GM19372 (cell line): Measurements from ENCODE around the gene NPW.
"Not testable (repeated sequence)": the region's sequence is repeated elsewhere in the genome, so short reads cannot be mapped to it uniquely, and the experiment has no call there.

Experiments
- ATAC-seq: cut with Tn5 transposase; IDR thresholded peaks from one replicate; pipeline ENCODE4 v1.9.1; 2021; ENCODE audit warnings: mild to moderate bottlenecking, low read depth, moderate library complexity; ENCODE audit not compliant: unreplicated experiment

NPW gene

DNA sequence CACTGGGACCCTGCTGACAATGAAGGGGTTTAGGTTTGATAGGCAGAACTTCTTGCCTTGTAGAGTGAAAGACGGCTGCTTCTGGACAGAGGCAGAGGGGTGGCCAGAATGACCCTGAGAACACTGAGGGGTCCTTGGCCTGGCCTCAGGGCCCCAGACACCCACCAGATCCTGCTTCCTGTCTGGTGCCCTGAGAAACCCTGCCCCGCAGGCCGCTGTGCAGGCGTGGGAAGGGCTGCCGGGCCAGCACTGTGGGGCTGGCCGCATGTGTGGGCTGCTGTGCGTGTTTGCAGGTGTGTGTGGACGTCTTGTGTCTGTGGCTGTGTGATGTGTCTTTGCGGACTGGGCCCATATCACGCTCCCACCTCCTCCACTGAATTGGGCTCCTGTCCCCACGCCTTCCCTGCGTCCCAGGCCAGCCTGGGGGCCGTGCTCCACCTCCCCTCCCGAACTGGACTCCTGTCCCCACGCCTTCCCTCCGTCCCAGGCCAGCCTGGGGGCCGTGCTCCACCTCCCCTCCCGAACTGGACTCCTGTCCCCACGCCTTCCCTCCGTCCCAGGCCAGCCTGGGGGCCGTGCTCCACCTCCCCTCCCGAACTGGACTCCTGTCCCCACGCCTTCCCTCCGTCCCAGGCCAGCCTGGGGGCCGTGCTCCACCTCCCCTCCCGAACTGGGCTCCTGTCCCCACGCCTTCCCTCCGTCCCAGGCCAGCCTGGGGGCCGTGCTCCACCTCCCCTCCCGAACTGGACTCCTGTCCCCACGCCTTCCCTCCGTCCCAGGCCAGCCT, 14.5 kb downstream of the NPW start:
- ATAC-seq, result not testable (repeated sequence)

DNA sequence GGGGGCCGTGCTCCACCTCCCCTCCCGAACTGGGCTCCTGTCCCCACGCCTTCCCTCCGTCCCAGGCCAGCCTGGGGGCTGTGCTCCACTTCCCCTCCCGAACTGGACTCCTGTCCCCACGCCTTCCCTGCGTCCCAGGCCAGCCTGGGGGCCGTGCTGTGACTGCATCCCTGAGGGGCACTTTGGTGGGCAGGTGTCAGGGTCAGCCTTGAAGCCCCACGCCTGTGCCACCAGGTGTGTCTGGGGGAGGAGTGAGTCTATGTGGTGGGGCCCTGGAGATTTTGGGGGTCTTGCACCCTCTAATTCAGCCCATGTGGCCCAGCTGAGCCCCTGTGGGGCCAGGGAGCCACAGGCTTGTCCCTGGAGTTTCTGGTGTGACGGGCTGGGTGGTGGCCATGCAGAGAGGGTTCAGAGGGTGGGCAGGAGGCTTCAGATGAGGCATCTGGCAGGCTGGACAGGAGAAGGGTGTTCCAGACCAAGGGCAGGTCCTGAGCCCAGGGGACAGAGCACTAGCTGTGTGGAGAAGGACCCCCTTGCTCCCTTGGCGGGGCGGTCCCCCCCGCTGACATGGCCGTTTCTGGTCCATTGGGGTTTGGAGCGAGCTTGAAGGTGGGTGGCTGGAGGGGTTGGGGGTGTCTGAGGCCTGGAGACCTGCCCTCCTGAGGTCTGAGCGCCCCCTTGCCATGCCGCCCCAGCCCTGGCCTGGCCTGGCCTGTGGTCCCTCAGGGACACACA, 15.3 kb downstream of the NPW start:
- ATAC-seq, result no peak

DNA sequence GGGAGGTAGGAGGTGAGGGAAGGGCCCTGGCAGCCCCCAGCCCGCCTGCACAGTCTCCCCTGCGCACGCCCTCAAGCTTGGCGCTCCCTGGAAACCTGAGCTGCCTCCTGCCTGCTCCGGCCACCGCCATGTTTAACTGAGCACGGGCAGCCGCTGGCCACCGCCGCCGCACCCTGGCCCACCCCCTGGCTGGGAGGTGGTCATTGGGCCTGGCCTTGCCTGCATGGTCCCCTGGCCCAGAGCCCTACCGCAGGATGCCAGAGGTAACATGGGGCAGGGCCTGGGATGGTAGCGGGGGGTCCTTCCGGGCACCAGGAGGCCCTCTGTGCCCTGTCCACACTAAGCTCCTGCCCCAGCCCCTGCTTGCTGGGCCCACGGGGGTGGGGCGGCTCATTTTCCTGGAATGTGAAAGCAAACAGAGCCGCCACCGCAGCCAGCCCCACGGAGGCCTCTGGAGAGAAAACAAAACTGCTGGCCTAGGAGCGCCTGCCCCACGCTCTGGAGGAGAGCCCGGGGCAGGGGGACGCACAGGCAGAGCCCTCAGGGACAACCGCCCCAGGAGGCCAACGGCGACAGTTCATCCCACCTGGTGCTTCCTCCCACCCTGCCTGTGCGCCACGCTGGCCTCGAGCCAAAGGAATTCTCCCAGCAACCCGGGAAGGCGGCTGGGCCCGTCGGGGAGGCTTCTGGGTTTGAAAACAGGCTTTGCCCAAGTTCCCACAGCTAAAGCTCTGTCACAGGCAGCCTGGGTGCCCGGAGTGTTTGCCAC, 16.0 kb downstream of the NPW start:
- ATAC-seq, result no peak

DNA sequence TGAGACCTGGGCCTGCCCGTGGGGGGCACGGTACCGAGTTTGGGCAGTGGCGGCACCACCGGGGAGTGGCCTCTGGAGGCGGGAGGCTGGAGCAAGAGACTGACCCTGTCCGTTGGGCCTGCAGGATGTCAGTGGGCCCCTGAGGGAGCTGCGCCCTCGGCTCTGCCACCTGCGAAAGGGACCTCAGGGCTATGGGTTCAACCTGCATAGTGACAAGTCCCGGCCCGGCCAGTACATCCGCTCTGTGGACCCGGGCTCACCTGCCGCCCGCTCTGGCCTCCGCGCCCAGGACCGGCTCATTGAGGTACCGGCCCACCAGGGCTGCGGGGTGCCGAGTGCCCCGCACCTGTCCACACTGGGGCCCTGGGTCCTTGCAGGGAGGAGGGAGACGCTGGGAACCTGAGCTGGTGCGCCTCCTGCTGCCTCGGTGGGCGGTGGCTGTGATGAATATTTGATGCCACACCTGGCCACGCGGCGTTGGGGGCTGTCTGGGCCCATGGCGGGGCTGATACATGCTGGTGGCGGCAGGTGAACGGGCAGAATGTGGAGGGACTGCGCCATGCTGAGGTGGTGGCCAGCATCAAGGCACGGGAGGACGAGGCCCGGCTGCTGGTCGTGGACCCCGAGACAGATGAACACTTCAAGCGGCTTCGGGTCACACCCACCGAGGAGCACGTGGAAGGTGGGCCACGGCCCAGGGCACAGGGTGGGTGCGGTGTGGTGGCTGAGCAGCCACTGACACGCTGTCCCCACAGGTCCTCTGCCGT, 16.8 kb downstream of the NPW start:
- no peak for ATAC-seq

DNA sequence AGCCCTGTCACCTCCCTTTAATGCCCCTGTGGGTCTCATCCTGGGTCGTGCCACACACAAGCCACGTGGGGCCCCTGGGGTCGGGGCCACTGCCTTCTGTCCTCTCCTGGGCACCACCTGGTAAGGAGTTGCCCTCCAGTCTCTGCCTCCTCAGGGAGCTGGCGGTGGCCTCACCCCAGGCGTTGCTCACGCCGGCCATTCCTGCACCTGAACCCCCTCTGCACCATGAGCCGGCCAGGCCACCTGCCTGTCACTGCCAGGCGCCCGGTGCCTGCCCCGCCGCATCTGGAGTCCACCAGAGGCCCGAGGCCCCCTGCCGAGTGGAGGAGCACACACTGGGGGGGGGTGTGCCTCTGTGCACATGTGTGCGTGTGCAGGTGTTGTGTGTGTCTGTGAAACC, 17.5 kb downstream of the NPW start:
- no peak for ATAC-seq

DNA sequence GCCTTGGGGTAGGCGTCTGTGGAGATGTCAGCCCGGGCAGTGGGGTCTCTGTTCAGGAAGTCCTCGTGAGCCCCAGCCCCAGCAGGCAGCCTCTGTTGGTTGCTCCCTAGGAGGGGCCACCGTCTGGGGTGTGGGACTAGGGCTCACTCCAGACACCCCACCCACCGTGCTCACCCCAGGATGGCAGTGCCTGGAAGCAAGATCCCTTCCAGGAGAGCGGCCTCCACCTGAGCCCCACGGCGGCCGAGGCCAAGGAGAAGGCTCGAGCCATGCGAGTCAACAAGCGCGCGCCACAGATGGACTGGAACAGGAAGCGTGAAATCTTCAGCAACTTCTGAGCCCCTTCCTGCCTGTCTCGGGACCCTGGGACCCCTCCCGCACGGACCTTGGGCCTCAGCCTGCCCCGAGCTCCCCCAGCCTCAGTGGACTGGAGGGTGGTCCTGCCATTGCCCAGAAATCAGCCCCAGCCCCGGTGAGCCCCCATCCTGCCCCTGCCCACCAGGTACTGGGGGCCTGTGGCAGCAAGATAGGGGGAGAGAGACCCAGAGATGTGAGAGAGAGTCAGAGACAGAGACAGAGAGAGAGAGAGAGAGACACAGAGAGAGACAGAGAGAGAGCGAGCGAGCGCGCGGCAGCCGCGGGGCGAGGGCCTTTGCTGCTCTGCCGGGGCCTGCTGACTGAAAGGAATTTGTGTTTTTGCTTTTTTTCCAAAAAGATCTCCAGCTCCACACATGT, 18.2 kb downstream of the NPW start:
- no peak for ATAC-seq

DNA sequence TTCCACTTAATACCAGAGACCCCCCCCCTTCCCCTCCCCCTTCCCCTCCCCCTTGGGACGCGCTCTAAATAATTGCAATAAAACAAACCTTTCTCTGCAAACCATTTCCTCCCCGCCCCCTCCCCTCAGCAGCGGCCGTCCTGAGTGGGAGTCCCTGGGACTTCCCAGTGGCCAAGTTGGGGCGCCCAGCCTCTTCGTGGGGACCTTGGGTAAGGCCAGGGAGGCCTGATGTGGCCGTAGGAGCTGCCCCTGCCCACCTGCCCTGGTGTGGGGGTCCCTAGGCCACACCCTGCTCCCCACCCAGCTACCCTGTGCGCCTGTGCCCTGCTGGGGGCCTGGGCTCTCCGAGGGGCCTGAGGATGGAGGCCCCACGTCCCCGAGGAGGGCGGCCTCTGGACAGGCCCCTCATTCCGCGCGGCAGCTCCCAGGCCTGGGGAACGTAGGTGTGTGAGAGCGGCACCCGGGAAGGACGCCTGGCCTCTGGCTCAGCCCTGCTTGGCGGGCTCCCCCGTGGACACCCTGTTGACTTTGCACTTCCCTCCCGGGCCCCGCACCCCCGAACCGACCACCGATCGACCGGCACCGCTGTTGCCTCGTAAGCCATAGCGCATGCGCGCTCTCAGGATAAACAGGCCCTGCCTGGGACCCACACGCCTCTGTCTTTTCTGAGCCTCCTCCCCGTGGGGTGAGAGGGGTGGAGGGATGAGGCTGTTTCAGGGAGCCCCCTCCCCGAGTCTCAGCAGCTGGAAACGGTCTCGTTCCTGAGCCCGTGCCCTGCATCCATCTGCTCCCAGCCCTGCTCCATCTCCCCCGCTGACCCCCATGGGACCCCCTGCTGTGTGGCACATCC, 19.0 kb downstream of the NPW start:
- no peak for ATAC-seq

DNA sequence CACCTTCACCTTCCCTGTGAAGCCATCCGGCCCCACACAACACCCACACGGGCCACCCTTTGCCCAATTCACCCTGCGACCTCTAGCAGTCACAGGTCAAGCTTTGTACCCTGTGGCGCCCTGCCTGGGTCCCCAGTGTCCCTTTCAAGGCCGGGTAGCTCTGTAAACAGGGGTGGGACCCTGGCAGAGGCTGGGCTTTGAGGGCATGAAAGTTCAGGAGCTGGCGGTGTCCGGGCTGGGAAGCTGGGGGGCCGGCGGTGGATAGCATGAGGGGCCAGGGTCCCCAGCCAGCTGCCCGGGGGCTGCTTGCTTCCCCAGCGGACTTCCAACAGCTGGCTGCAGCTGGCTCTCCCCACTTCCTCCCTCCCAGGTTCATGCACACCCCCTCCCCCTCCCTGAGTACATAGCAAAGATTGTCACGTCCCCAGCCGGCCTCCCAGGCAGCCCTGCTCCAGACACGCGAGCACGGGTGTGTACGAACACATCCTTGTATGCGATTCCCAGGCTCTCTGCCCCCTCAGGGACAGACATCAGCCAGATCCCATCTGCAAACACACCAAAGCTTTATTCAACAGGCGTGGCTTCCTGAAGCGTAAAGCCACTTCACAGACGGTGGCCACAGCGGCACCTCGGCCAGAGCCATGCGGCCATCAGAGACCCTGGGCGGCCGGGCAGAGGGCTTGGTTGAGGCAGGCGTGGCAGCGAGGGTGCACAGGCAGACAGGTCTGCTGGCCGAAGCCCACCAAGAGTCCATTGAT, 19.9 kb downstream of the NPW start:
- no peak for ATAC-seq

DNA sequence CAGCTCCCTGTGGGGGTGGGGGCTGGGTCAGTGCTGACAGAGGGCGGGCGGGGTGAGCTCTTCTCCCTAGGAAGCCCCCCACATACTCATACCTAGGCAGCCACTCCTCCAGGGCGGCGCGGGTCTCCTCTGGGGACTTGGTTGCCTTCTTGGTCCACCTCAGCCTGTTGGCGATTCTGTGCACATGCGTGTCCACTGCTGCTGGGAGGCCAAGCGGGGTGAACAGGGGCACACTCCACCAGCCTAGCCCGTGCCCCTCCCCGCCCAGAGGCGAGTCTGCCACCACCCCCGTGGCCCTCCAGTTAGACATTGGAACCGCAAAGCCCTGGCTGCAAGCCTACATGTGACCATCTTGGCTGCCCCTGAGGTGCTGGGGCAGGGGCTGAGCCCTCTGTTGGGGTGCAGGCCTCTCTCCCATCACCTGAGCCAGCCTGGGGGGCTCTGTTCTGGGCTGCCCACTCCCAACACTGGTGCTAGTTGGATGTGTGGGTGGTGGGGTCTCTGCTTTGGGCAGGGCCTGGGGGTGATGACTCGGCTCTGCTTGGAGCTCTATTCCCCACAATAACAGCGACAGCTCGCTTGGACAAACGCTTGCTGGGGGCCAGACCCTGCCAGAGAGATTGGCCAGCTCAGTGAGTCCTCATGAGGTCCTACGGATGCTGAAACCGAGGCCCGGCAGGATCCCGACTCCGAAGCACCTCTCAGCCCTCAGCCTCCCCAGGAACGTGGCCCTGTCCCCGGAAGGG, 20.6 kb downstream of the NPW start:
- no peak for ATAC-seq

DNA sequence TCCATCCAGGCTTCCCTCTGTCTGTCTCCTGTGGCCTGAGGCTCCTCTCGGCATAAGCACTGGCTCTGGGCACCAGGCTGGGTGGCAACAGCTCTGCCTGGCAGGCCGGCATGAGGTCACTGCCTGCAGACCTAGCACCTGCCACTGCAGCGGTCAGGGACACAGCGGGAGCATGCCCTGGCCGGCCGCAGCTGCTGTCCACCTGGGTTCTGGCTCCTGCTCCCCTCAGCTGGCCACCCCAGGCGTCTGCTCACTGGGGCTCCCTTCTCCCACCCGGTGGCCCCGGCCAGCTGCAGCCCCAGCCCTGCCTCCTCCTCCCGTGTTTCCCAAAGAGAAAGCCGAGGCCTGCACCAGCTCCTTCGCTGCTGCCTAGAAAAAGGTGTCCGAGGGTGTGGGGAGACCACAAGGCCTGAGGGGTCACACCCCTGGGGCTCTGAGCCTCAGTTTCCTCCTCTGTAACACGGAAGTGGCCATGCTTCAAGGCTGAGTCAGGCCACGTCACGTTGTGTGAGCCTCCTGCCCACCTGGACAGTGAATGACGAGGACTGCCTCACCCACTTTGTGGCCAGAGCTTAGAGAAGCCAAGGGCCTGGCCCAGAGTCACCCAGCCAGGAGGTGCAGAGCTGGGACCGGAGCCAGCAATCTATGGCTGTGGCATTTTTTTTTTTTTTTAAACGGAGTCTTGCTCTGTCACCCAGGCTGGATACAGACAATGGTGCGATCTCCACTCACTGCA, 21.4 kb downstream of the NPW start:
- no peak for ATAC-seq

DNA sequence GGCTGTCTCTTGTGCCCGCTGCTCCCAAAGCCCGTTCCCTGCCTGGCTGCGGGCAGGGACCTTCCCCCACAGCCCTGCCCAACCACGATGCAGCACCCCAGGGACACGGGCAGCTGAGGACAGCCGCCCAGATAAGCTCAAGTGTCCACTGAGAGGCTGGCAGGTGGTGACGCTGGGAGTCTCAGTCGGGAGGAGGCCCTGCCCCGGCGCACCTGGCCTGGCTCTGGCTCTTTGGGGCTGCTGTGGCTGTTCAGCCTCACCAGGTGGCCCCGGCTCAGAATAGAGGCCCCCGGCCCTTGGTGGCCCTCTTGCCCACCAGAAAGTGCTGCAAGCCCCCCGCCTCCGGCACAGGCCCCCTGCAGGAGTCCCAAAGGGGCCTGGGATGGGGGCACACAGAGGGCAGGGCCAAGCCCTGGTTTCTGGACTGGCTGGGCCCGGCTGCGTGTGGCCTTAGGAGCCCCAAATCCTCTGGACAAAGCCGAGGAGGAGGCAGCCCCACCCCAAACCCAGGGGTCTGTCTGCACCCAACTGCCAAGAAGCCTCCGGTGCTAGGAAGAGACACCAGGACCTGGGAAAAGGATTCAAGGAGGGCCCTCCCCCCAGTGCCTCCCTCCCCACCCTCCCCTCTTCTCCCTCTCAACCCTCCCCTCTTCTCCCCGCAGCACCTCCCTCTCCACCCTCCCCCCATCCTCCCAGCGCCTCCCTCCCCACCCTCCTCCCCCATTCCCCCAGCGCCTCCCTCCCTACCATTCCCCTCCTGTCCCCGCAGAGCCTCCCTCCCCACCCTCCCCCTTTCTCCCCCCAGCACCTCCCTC, 22.8 kb downstream of the NPW start:
- ATAC-seq, result no peak

DNA sequence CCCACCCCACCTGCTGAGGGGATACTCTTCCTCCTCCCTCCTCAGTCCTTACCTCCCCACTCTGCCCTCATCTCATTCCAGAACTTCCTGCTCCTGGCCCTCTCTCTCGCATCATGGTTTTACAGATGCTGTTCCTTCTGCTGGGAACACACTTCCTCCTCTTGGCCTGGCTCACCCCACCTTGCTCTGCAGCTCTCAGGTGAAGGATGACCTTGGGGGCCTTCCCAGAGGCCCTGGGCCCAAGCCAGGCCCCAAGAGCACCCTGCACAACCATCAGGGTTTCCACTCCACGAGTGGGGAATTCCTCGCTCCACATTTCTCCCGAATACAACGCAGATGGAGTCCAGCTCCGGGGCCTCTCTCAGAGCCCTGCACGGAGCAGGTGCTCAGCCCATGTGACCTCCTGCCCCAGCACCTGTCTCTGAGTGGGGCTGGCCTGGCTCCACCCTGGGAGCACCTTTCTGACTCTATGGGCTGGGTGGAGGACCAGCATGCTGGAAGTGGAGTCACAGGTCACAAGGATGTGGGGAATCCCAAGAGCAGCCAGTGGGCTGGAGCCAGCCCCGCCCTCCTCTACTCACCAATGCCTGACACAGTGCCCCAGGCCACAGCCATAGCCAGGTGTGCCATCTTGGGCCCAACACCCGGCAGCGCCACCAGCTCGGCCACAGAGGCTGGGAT, 23.5 kb downstream of the NPW start:
- no peak for ATAC-seq

DNA sequence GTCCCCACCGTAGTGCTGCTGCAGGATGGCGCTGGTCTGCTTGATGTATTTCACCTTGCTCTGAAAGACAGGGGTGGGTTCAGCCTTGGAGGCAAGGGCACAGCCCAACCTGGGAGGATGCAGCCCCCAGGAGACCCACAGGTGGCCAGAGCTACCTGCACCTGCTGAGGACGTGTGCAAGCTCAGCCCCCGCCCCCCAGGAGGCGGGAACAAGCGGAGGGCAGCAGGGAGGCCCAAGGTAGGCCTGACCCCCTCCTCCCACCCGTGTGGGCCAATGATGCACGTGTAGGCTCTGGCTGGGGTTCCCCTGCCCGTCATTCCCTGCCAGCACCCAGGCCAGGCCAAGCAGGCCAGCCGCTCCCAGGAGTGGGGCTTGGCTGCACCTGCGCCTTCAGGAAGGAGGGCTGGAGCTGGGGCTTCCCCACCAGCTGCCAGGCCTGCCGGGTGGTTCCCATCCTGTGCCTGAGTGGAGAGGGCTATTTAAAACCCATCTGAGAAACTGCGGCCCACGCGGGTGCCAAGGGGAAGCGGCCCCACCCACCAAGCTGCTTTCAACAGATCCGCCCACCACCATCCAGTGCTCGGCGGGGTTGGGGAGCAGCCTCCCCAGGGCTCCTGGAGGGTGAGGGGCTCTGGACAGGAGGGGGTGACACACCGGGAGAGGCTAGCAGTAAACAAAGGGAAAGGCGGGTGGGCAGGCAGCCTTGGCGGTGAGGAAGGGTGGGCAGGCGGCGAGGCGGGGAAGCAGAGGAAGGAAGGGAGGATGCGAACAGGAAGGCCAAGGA, 24.3 kb downstream of the NPW start:
- no peak for ATAC-seq

DNA sequence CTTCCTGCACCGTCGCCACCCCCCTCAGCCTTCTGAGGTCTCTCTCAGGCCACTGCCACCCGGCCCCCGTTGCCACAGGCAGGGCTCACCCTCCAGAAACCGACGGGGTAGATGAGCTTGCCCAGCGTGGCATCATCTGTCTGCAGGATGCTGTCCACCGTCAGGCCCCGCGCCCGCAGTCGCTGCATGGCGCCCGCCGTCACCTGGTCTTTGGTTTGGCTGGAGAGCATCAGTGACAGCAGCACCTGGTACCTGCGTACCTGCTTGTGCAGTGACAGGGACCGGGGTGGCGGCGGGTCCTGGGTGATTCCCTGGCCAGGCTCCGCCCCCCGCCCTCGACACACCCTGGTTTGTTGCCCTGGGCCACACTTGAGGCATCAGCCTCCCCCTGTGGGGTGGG, 25.0 kb downstream of the NPW start:
- no peak for ATAC-seq
